HCT116 (cell line): ENCODE measurements around the gene ELP2. TPM values are rescaled to one million over a fixed set of nuclear protein-coding genes. Genes with fewer than 3 reads are reported as not detected.

Experiments
- ATAC-seq: fragments of 200-7000 bp; cut with Tn5 transposase; 2 replicates; pipeline ENCODE4 v1.9.1; 2020; ENCODE audit warnings: mild to moderate bottlenecking, moderate library complexity
- BruUV-seq: library from RNA; stranded (reverse); fragments of 400-500 nt; replicated peaks from 2 replicates; lab custom pipeline; 2021; lab: Mats Ljungman, UMichigan
- CTCF ChIA-PET: fragments of 300-600 bp; sonication (Branson Sonifier 250); formaldehyde crosslinking; loops from one replicate; lab custom pipeline; 2021; ENCODE audit warnings: antibody characterized with exemption; lab: Charles Lee
- POLR2A ChIA-PET: fragments of 300-600, 350-600 bp; sonication (Branson Sonifier 250); formaldehyde crosslinking; loops from one replicate; lab custom pipeline; 2021; ENCODE audit warnings: antibody characterized with exemption; lab: Charles Lee
- RAD21 ChIA-PET, 2 experiments: fragments of 300-600 bp; sonication (Branson Sonifier 250); formaldehyde crosslinking; loops; one replicate each; lab custom pipeline; 2023; ENCODE audit warnings: low total read pairs in 2 of 2; ENCODE audit not compliant: uncharacterized antibody in 2 of 2, unreplicated experiment in 2 of 2, low non-redundant PET in 1 of 2; lab: Charles Lee
- DNase-seq: peaks from one replicate; pipeline ENCODE4 v3.0.0-alpha.2; 2010; ENCODE audit warnings: low read depth, low spot score
- H2AFZ ChIP-seq: fragments of 200-600 bp; shearing (Covaris generic), sonication (generic); 2 replicates; pipeline ENCODE4 v1.6.1; 2017; ENCODE audit warnings: low read depth, mixed run types, mixed read lengths, antibody characterized with exemption, low read length; ENCODE audit not compliant: poor library complexity, severe bottlenecking
- H3K27ac ChIP-seq: 2 replicates; pipeline ENCODE4 v1.5.1; 2012; ENCODE audit warnings: low read depth, low read length
- H3K27me3 ChIP-seq: fragments of 200-600 bp; sonication (generic); 2 replicates; pipeline ENCODE4 v1.6.1; 2016; ENCODE audit warnings: mixed run types, low read length, mixed read lengths; ENCODE audit not compliant: insufficient read depth
- H3K36me3 ChIP-seq, 2 experiments: fragments of 200-500 bp in 1 of 2; fragments of 200-600 bp in 1 of 2; sonication (Bioruptor generic) in 1 of 2; sonication (generic) in 1 of 2; 2 replicates each; pipeline versions ENCODE4 v1.5.1 to v1.6.1; 2014 to 2016; ENCODE audit warnings: low read length in 2 of 2, inconsistent platforms in 1 of 2, mixed read lengths in 1 of 2, mixed run types in 1 of 2; ENCODE audit not compliant: insufficient read depth in 2 of 2, control insufficient read depth in 1 of 2
- H3K4me1 ChIP-seq, 2 experiments: fragments of 200-600 bp in 1 of 2; sonication (generic) in 1 of 2; 2 replicates each; pipeline versions ENCODE4 v1.5.1 to v1.6.1; 2012 to 2017; ENCODE audit warnings: low read length in 2 of 2, inconsistent platforms in 1 of 2, mild to moderate bottlenecking in 1 of 2, mixed read lengths in 1 of 2, mixed run types in 1 of 2, moderate library complexity in 1 of 2; ENCODE audit not compliant: insufficient read depth in 2 of 2, control insufficient read depth in 1 of 2
- H3K4me2 ChIP-seq: fragments of 200-600 bp; sonication (generic); 2 replicates; pipeline ENCODE4 v1.6.1; 2017; ENCODE audit warnings: mixed run types, low read length, mixed read lengths
- H3K4me3 ChIP-seq, 2 experiments: fragments of 200-600 bp in 1 of 2; sonication (generic) in 1 of 2; replicated peaks in 1 of 2; 2 replicates each; pipeline ENCODE4 v1.5.1; 2011 to 2016; ENCODE audit warnings: low read length in 2 of 2, control low read depth in 1 of 2, low read depth in 1 of 2, mild to moderate bottlenecking in 1 of 2, mixed read lengths in 1 of 2, mixed run types in 1 of 2
- H3K79me2 ChIP-seq: fragments of 200-600 bp; sonication (generic); 2 replicates; pipeline ENCODE4 v1.6.1; 2017; ENCODE audit warnings: mild to moderate bottlenecking, mixed run types, low read length, moderate library complexity, mixed read lengths; ENCODE audit not compliant: insufficient read depth
- H3K9ac ChIP-seq: fragments of 200-600 bp; sonication (generic); 2 replicates; pipeline ENCODE4 v1.6.1; 2016; ENCODE audit warnings: low read length, mixed read lengths
- H3K9me2 ChIP-seq: fragments of 200-600 bp; sonication (generic), shearing (Covaris generic); 2 replicates; pipeline ENCODE4 v1.6.1; 2017; ENCODE audit warnings: mixed run types, mild to moderate bottlenecking, moderate library complexity; ENCODE audit not compliant: insufficient read depth
- H3K9me3 ChIP-seq, 2 experiments: fragments of 200-500 bp in 1 of 2; fragments of 200-600 bp in 1 of 2; sonication (Bioruptor generic) in 1 of 2; sonication (generic) in 1 of 2; 2 replicates each; pipeline ENCODE4 v1.6.1; 2014 to 2017; ENCODE audit warnings: low read length in 2 of 2, mixed read lengths in 2 of 2, inconsistent platforms in 1 of 2, low read depth in 1 of 2, mild to moderate bottlenecking in 1 of 2, mixed run types in 1 of 2, moderate library complexity in 1 of 2; ENCODE audit not compliant: control insufficient read depth in 1 of 2, insufficient read depth in 1 of 2
- H4K20me1 ChIP-seq: fragments of 200-600 bp; sonication (generic), shearing (Covaris generic); 2 replicates; pipeline ENCODE4 v1.6.1; 2017; ENCODE audit warnings: mixed run types, mild to moderate bottlenecking, moderate library complexity; ENCODE audit not compliant: insufficient read depth
- CBX3 ChIP-seq: IDR thresholded peaks from 2 replicates; pipeline ENCODE4 v1.6.1; 2012; ENCODE audit warnings: low read depth
- EGR1 ChIP-seq: IDR thresholded peaks from 2 replicates; pipeline ENCODE4 v1.6.1; 2012; ENCODE audit warnings: low read depth
- ELF1 ChIP-seq: IDR thresholded peaks from 2 replicates; pipeline ENCODE4 v1.6.1; 2012; ENCODE audit warnings: low read depth, borderline replicate concordance
- EZH2 ChIP-seq: fragments of 200-600 bp; sonication (generic); IDR thresholded peaks from 2 replicates; pipeline ENCODE4 v1.6.1; 2017; ENCODE audit warnings: antibody characterized with exemption, mixed run types
- EZH2phosphoT487 ChIP-seq: fragments of 200-600 bp; IDR thresholded peaks from 2 replicates; pipeline ENCODE4 v1.6.1; 2018; ENCODE audit warnings: antibody characterized with exemption, borderline replicate concordance
- JUND ChIP-seq: IDR thresholded peaks from 2 replicates; pipeline ENCODE4 v1.6.1; 2012
- POLR2A ChIP-seq: IDR thresholded peaks from 2 replicates; pipeline ENCODE4 v1.7.0; 2011; ENCODE audit warnings: borderline replicate concordance; ENCODE audit not compliant: insufficient read depth, insufficient read length; ENCODE audit errors: extremely low read depth
- RAD21 ChIP-seq: IDR thresholded peaks from 2 replicates; pipeline ENCODE4 v1.6.1; 2012; ENCODE audit warnings: low read depth, mild to moderate bottlenecking
- SIN3A ChIP-seq: IDR thresholded peaks from 2 replicates; pipeline ENCODE4 v1.6.1; 2012; ENCODE audit warnings: low read depth
- SP1 ChIP-seq: IDR thresholded peaks from 2 replicates; pipeline ENCODE4 v1.6.1; 2012; ENCODE audit warnings: low read depth
- SRF ChIP-seq: IDR thresholded peaks from 2 replicates; pipeline ENCODE4 v1.6.1; 2012; ENCODE audit warnings: low read depth
- TCF7L2 ChIP-seq: IDR thresholded peaks from 2 replicates; pipeline ENCODE4 v1.7.0; 2011; ENCODE audit warnings: borderline replicate concordance, inconsistent platforms; ENCODE audit not compliant: insufficient read depth, insufficient read length; ENCODE audit errors: extremely low read depth
- ZFX ChIP-seq: fragments of 450-650 bp; IDR thresholded peaks from 2 replicates; pipeline ENCODE4 v1.6.1; 2017
- ZNF274 ChIP-seq: fragments of 200-500 bp; sonication (Bioruptor generic); IDR thresholded peaks from 2 replicates; pipeline ENCODE4 v1.6.1; 2014; ENCODE audit warnings: mild to moderate bottlenecking, low read depth, low read length, inconsistent platforms
- intact Hi-C: fragments of 100-400 bp; cut with micrococcal nuclease; formaldehyde crosslinking; loops from 2 replicates; pipeline ENCODE4 v1.10.0; 2022
- total RNA-seq: library from RNA; stranded (reverse); gene quantifications from one replicate; pipeline ENCODE4 v1.2.1, GENCODE V29; 2021; ENCODE audit not compliant: unreplicated experiment
- TF ChIP-seq, protein P1 (sequence below): IDR thresholded peaks from 2 replicates; pipeline ENCODE4 v1.6.1; 2011; ENCODE audit warnings: mild to moderate bottlenecking, low read length, moderate library complexity; ENCODE audit not compliant: insufficient replicate concordance; ENCODE audit errors: extremely low read depth
- TF ChIP-seq, protein P2 (sequence below): IDR thresholded peaks from 2 replicates; pipeline ENCODE4 v1.6.1; 2012
- TF ChIP-seq, protein P3 (sequence below): IDR thresholded peaks from 2 replicates; pipeline ENCODE4 v1.6.1; 2012
- TF ChIP-seq, protein P4 (sequence below): IDR thresholded peaks from 2 replicates; pipeline ENCODE4 v1.6.1; 2012; ENCODE audit warnings: low read depth
- TF ChIP-seq, protein P5 (sequence below), 3 experiments: fragments of 200-600 bp in 1 of 3; sonication (generic) in 1 of 3; IDR thresholded peaks in 2 of 3; conservative IDR thresholded peaks in 1 of 3; 2 replicates each; pipeline ENCODE4 v1.5.1; 2012 to 2017; ENCODE audit warnings: low read depth in 2 of 3, low read length in 2 of 3, antibody characterized with exemption in 1 of 3, borderline replicate concordance in 1 of 3, control low read depth in 1 of 3, mild to moderate bottlenecking in 1 of 3, mixed read lengths in 1 of 3, mixed run types in 1 of 3, moderate library complexity in 1 of 3; ENCODE audit not compliant: insufficient read depth in 1 of 3

The ELP2 gene
- total RNA-seq, 1 experiment from 2014 or later, result 109 TPM

DNA sequence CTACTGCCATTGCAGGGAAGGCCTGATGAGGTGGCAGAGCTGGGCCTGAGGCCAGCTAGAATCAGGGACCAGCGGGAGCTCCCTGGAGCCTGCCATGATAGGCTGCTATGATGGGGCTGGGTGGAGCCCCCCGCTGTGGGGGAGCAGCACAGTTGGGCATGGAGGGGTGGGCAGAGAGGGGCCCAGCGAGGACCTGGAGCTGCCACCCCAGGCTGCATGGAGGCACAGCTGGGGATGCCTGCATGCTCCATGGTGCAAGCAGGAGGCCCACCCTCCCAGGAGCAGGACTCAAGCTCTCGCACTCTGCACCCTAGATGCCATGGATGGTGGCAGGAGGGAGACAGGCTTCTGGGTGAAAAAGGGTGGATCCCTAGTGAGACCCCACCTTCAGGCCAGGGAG lies 44.5 kb upstream of the ELP2 start:
- no peaks in the 10 kb centered on the region for H3K79me2 ChIP-seq
- no peaks in the 10 kb centered on the region for H3K4me1 ChIP-seq
- ChIA-PET POLR2A (no interaction called here), CTCF (interaction anchor here (2.0 kb wide), 1 partner anchor 11 kb away, joined by 8 read pairs; no protein-coding TSS in a partner anchor), RAD21 (no interaction called here)
- H3K9me2 ChIP-seq, result no peaks in the 10 kb centered on the region
- no peaks in the 10 kb centered on the region for H4K20me1 ChIP-seq
- H3K27me3 ChIP-seq, result no peaks in the 10 kb centered on the region
- DNase-seq (no peak), ATAC-seq (no peak)
- intact Hi-C loops, result no loop called here
- no peak overlapping the region for H3K27ac ChIP-seq
- no peaks in the 10 kb centered on the region for H3K9me3 ChIP-seq
- H3K4me2 ChIP-seq, result no peak overlapping the region
- TF ChIP-seq ELF1, result no peak
- no peak for TF ChIP-seq POLR2A
- TF ChIP-seq, protein P1, sequence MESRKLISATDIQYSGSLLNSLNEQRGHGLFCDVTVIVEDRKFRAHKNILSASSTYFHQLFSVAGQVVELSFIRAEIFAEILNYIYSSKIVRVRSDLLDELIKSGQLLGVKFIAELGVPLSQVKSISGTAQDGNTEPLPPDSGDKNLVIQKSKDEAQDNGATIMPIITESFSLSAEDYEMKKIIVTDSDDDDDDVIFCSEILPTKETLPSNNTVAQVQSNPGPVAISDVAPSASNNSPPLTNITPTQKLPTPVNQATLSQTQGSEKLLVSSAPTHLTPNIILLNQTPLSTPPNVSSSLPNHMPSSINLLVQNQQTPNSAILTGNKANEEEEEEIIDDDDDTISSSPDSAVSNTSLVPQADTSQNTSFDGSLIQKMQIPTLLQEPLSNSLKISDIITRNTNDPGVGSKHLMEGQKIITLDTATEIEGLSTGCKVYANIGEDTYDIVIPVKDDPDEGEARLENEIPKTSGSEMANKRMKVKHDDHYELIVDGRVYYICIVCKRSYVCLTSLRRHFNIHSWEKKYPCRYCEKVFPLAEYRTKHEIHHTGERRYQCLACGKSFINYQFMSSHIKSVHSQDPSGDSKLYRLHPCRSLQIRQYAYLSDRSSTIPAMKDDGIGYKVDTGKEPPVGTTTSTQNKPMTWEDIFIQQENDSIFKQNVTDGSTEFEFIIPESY, result no peak
- TF ChIP-seq, protein P2, sequence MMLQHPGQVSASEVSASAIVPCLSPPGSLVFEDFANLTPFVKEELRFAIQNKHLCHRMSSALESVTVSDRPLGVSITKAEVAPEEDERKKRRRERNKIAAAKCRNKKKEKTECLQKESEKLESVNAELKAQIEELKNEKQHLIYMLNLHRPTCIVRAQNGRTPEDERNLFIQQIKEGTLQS, result no peak
- no peak for TF ChIP-seq RAD21
- TF ChIP-seq EZH2phosphoT487, result no peak
- TF ChIP-seq SP1, result no peak
- no peak for TF ChIP-seq ZNF274
- no peak for TF ChIP-seq JUND
- TF ChIP-seq CBX3, result no peak
- TF ChIP-seq TCF7L2, result no peak
- TF ChIP-seq, protein P3, sequence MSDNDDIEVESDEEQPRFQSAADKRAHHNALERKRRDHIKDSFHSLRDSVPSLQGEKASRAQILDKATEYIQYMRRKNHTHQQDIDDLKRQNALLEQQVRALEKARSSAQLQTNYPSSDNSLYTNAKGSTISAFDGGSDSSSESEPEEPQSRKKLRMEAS, result no peak
- TF ChIP-seq, protein P4, sequence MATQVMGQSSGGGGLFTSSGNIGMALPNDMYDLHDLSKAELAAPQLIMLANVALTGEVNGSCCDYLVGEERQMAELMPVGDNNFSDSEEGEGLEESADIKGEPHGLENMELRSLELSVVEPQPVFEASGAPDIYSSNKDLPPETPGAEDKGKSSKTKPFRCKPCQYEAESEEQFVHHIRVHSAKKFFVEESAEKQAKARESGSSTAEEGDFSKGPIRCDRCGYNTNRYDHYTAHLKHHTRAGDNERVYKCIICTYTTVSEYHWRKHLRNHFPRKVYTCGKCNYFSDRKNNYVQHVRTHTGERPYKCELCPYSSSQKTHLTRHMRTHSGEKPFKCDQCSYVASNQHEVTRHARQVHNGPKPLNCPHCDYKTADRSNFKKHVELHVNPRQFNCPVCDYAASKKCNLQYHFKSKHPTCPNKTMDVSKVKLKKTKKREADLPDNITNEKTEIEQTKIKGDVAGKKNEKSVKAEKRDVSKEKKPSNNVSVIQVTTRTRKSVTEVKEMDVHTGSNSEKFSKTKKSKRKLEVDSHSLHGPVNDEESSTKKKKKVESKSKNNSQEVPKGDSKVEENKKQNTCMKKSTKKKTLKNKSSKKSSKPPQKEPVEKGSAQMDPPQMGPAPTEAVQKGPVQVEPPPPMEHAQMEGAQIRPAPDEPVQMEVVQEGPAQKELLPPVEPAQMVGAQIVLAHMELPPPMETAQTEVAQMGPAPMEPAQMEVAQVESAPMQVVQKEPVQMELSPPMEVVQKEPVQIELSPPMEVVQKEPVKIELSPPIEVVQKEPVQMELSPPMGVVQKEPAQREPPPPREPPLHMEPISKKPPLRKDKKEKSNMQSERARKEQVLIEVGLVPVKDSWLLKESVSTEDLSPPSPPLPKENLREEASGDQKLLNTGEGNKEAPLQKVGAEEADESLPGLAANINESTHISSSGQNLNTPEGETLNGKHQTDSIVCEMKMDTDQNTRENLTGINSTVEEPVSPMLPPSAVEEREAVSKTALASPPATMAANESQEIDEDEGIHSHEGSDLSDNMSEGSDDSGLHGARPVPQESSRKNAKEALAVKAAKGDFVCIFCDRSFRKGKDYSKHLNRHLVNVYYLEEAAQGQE, result no peak
- no peak for TF ChIP-seq SIN3A
- no peak for TF ChIP-seq EZH2
- no peak for TF ChIP-seq SRF
- TF ChIP-seq ZFX, result no peak
- TF ChIP-seq EGR1, result no peak
- TF ChIP-seq, protein P5, sequence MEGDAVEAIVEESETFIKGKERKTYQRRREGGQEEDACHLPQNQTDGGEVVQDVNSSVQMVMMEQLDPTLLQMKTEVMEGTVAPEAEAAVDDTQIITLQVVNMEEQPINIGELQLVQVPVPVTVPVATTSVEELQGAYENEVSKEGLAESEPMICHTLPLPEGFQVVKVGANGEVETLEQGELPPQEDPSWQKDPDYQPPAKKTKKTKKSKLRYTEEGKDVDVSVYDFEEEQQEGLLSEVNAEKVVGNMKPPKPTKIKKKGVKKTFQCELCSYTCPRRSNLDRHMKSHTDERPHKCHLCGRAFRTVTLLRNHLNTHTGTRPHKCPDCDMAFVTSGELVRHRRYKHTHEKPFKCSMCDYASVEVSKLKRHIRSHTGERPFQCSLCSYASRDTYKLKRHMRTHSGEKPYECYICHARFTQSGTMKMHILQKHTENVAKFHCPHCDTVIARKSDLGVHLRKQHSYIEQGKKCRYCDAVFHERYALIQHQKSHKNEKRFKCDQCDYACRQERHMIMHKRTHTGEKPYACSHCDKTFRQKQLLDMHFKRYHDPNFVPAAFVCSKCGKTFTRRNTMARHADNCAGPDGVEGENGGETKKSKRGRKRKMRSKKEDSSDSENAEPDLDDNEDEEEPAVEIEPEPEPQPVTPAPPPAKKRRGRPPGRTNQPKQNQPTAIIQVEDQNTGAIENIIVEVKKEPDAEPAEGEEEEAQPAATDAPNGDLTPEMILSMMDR (IDR thresholded peaks at IDR 0.05 in 2 of 3, conservative IDR thresholded peaks at IDR 0.05 in 1 of 3; ENCODE audit: borderline replicate concordance in 1 of 3, insufficient read depth in 1 of 3, low read depth in 2 of 3, low read length in 2 of 3), result no peak
- no TSS peak for BruUV-seq
- no peak overlapping the region for H3K9ac ChIP-seq
- H3K36me3 ChIP-seq, result no peaks in the 10 kb centered on the region
- H3K4me3 ChIP-seq, result no peak overlapping the region
- no peak overlapping the region for H2AFZ ChIP-seq
